Measurements from ENCODE around the gene ASIC1. TPM values are rescaled to one million over a fixed set of nuclear protein-coding genes. Genes with fewer than 3 reads are reported as not detected.

The ASIC1 gene
- total RNA-seq, 1 donor from 2014 or later: 1.6 TPM

- no peak for DNase-seq (ENCODE audit: low spot score)
These were observed 50.2 kb downstream of the ASIC1 start for GRCh38 chr12:50107416-50108268.

GRCh38 chr12:50109319-50109718 lies 51.9 kb downstream of the ASIC1 start:
- DNase-seq (ENCODE audit: low spot score): no peak

- peak; percentile 62 for DNase-seq (ENCODE audit: low spot score)
These were observed 52.8 kb downstream of the ASIC1 start for GRCh38 chr12:50110127-50110761.

DNA sequence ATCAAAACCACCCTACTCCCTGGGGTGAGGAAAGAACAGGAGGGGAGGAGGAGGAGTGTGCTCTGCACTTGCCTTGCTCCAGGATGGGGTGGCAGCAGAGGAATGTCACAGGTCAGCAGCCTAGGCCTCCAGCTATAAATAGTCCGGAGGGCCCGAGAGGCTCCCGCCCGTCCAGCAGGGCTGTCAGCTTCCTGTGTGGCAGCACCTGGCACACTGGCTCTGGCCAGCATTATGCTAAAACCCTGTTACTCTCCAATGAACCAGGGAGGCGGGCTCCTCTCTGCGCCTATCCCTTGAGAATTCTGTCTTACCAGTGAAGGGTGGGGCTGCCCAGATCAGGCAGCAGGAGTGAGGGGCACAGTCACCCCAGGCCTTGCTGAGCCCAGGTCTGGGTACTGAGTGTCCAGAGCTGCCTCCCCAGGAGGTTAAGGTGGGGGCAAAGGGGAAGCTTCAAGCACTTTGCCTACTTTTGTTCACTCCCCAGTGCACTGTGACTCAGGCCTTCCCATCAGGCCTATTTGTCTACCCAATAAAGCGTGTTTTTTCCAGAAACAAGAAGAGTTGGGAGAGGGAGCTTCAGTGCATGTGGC lies 53.5 kb downstream of the ASIC1 start:
- peak; percentile 69 for DNase-seq (ENCODE audit: low spot score)

GRCh38 chr12:50111395-50111692 lies 53.9 kb downstream of the ASIC1 start:
- DNase-seq (ENCODE audit: low spot score): no peak

- DNase-seq (ENCODE audit: low spot score): peak; percentile 99
These were observed 54.5 kb downstream of the ASIC1 start, which contains the start of gene COX14 for GRCh38 chr12:50111693-50112455. Gene COX14, plus strand, starts transcription at chr12:50112236. Its CDS starts 7,808 bp downstream, at chr12:50120044.

DNA sequence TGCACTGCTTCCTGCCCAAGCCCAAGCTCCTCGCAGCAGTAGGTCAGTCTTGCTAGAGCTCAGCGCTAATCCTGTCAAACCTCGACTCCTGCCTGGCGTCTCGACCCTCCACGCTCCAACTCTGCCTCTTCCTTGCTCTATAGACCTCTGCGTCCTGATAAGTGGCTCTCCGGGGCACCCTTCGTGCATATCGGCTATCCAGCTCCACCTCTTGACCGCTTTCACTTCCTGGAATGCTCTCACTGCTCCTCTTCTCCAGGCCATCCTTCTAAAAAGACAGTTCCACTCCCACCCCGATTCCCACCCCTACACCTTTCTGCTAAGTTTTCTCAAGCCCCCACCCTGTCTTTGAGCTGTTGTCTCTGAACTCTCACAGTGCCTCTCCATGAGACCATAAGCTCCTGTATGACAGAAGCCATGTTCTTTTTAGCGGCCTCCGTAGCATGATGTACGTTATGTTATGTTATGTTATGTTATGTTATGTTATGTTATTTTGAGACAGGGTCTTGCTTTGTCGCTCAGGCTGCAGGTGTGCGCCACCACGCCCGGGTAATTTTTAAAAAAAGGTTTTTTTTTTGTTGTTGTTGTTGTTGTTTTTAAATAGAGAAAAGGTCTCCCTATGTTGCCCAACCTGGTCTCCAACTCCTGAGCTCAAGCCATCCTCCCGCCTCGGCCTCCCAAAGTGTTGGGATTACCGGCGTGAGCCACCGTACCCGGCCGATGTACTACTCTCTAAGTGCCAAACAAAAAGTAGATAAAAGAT lies 55.2 kb downstream of the ASIC1 start:
- peak; percentile 66 for DNase-seq (ENCODE audit: low spot score)

DNA sequence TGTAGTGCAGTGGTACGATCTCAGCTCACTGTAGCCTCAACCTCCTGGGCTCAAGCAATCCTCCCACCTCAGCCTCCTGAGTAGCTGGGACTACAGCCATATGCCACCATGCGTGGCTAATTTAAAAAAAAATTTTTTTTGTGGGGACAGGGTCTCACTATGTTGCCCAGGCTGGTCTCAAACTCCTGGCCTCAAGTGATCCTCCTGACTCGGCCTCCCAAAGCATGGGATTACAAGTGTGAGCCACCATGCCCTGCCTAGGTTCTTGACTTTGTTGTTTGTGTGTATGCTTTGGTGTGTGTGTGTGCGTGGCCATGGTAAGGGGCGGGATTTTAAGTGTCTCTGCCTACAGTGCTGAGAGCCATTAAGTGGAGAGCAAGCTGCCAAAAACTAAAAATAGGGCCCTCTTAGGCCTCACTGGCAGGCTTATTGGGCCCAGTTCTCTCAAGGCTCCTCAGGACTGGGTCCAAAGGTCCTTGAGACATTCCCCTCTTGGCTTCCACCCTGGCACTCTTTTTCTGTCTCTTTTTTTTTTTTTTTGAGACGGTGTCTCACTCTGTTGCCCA lies 59.7 kb downstream of the ASIC1 start:
- no peak for DNase-seq (ENCODE audit: low spot score)

- no peak for DNase-seq (ENCODE audit: low spot score)
These were observed 62.0 kb downstream of the ASIC1 start for GRCh38 chr12:50119387-50119786.

DNA sequence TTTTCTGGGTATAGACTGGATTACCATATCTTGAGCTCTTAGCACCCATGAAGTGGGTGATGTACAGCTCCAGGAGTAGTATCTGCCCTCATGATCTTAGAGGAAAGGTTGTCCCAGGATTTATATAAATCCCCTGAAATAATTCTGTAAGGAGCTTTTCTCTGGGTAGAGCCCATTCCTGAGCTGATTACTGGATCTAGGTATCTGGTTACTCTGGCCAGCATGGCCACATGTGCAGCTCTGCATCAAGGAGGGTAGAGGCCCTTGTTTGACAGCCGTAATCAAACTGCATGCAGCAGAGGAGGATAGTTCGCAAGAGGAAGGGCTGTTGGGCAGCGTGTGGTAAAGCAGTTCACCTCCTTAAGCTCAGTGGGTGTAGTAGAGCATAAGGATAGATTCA lies 63.1 kb downstream of the ASIC1 start:
- no peak for DNase-seq (ENCODE audit: low spot score)

DNA sequence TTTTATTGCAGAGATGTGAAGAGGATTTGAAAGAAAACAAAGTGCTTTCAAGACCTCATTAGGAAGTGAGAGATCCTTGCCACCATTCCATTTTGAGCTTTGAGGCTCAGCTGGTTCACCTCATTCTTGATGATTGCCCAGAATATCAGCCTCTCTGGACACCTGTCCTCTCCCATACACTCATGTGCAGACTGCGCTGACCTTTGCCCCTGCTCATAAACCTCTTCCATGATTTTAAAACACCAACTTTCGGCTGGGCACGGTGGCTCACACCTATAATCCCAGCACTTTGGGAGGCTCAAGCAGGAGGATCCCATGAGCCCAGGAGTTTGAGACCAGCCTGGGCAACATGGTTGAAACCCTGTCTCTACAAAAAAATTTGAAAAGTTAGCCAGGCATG lies 63.6 kb downstream of the ASIC1 start:
- DNase-seq (ENCODE audit: low spot score): no peak

DNA sequence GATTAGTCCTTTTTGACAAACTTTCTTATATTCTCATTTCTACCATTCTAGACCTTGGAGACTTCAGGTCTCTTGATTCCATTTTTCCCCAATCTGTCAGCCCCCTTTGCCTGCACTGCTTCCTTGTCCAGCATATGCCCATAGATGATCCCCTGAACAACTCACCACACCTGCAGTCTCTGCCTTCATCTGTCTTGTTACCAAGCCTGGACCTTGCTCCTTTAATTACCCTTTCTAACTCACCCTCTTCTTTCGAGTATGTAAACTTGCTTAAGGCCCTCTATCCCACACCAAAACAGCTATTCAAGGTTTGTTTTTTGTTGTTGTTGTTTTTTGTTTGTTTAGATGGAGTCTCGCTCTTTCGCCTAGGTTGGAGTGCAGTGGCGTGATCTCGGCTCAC lies 64.2 kb downstream of the ASIC1 start:
- no peak for DNase-seq (ENCODE audit: low spot score)

GRCh38 chr12:50123203-50123602 lies 65.8 kb downstream of the ASIC1 start:
- DNase-seq (ENCODE audit: low spot score): no peak

- no peak for DNase-seq (ENCODE audit: low spot score)
These were observed 70.2 kb downstream of the ASIC1 start for GRCh38 chr12:50127546-50127945.

DNA sequence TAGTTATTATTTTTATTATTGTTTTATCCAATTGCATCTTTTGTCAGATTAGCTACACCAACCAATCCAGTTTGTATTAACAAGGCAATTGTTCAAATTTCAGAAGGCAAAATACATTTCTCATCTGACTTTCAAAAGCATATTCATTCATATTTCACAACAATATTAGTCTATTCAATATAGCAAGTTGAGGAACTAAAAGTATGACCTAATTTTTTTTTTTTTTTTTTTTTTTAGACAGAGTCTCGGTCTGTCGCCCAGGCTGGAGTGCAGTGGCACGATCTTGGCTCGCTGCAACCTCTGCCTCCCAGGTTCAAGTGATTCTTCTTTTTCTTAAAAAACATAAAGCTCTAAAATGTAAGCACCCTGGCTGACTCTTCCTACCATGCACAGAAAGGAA lies 71.9 kb downstream of the ASIC1 start:
- no peak for DNase-seq (ENCODE audit: low spot score)

- DNase-seq (ENCODE audit: low spot score): no peak
These were observed 75.2 kb downstream of the ASIC1 start for GRCh38 chr12:50132505-50133135.

All from ureter (tissue), 1 donor.